HG03565 (cell line): ENCODE data around the gene LTF.
"Not testable (repeated sequence)": the region's sequence is repeated elsewhere in the genome, so short reads cannot be mapped to it uniquely, and the experiment has no call there.

Experiments
- ATAC-seq: cut with Tn5 transposase; IDR thresholded peaks from one replicate; pipeline ENCODE4 v1.9.1; 2021; ENCODE audit warnings: mild to moderate bottlenecking, moderate library complexity; ENCODE audit not compliant: unreplicated experiment

LTF gene

DNA sequence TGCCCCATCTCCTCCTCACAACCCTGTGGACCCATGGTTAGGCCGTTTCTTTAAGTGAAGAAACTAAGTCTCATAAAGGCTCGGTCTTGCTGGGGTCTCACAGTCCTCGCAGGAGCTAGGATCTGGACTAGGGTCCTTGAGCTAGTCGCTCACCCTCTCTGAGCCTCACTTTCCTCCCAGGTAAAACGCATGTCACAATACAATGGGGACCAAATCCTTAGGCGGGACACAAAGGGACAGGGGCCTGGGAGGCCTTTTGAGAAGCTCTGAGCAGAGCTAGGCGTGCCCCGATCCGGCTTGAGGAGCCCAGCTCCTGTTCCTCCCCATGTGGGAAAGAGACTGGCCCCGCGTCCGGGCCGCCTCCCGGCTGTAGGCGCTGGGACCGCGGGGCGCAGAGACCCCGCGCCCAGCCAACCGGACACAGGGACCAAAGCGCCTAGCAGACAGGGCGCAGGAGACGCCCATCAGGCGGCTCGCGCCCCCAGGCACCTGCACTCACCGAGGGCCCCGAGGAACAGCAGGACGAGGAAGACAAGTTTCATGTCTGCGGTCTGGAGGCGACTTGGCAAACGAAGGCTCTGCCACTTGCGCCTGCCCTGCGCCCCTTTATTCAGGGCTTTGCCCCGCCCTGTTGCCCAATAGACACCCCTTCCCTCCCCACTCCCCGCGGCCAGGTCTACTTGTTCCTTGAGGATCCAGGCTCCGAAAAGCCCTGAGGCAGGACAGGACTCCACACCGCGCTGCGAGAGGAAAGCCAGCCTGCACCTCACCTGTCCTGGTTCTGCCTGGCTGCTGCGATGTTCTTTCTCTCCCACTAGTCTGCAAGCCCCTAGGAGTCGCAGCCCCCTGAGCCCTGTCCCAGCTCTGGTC is at the start of gene LTF:
Gene LTF (minus strand): TSS at position 580 of the 870 bp plus-strand sequence. CDS start 38 bp downstream, at position 542.
- no peak for ATAC-seq

DNA sequence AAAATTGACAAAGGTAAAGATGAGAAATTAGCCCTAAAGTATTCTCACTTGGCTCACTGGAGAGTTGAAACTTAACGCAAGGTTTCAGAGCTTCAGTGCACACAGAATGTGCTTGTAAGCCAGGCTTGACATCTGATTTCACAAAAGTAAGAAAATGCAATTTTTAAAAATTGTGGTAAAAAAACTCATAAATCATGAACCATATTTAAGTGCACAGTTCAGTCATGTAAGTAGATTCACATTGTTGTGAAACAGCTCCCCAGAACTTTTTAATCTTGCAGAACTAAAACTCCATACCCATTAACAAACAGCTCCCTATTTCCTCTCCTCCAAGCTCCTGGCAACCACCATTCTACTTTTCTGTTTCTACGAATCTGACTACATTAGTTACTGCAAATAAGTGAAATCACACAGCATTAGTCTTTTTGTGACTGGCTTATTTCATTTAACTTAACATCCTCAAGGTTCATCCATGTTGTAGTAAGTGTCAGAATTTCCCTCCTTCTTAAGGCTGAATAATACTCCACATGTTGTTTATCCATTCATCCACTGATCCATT is 47.6 kb upstream of the LTF start:
- ATAC-seq = no peak

DNA sequence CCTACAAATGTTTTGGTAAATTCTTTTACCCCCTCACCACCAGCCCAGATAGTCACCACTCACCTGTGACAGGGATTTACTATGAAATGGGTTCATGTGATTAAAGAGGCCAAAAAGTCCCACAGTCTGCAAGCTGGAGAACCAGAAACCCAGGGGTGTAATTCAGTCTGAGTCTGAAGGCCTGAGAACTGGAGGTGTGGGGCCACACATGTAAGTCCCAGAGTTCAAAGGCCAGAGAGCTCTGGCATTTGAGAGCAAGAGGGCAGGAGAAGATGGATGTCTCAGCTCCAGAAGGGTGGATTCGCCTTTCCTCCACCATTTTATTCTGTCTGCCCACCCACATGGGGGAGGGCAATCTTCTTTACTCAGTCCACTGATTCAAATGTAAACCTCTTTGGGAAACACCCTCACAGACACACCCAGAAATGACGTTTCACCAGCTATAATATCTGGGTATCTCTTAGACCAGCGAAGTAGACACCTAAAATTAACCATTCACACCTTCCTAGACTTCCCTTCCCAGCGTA is 45.0 kb upstream of the LTF start:
- no peak for ATAC-seq

DNA sequence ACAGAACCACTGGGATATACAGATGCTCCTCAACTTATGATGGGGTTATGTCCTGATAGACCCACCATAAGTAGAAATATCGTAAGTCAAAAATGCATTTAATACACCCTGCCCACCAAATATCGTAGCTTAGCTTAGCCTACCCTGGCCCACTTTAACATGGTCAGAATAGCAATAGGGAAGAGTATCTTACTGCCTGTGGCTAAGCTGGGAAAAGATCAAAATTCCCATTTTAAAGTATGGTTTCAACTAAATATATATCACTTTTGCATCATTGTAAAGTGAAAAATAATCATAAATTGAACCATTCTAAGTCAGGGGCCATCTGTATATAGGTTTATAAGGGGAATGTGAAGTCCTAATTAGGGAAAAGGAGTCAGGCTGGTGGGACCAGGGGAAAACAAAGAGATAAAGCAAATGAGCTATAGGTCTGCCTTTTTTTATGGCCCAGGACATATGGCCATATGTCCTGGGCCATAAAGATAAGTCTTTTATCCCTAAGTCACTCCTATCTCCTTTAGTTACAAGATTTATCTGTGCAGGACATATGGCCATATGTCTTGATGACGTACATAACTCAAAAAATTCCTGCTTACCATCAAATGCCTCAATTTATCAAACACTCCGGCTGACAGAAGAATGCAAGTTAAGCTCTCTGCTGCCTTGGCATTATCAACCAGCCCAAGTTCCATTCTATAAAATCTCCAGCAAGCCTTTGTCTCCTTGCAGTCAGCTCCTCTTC is 44.3 kb upstream of the LTF start:
- no peak for ATAC-seq

DNA sequence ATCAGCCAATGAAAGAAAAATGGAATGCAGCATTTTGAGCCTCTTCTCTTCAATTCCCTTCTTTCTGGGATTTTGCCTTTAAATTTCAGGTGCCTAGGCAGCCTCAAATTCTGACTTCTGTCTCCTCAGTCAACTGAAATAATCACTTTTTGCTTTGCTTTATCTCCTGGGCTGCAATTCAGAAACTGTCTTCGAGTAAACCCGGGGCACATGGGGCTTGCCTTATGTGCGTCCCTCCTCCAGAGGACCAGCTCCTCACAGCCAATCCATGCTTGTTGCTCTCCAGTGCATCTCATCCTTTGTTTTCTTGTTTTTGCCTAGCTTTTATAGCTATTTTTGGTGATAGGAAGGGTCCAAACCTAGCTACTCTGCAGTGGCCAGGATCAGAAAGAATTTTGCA is 41.8 kb upstream of the LTF start:
- ATAC-seq = no peak

DNA sequence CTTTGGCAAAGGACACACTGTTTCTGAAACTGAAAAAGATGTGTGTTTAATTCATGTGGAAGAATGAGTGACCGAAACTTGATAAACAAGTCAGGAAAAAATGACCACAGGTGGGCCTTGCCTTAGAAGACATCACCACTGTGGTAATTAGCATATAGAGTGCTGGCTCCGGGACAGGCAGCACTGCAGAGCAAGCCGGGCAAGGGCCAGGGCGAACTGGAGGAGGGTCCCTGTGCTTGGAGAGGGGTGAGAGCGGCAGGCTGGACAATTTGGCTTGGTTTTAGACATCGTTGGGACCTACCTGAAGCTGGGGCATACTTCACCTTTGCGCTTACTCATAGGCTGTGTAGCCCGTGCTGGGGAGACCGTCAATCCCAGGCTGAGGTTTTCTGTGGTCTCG is 41.2 kb upstream of the LTF start:
- ATAC-seq = no peak

DNA sequence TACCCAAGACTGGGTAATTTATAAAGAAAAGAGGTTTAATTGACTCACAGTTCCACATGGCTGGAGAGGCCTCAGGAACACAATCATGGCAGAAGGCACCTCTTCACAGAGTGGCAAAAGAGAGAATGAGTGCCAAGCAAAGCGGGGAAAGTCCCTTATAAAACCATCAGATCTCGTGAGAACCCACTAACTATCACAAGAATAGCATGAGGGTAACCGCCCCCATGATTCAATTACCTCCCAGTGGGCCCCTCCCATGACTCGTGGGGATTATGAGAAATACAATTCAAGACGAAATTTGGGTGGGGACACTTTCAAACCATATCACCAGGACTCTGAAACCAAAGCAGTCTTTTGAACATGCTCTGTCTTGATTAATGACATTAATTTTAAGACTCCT is 40.1 kb upstream of the LTF start:
- ATAC-seq = no peak

DNA sequence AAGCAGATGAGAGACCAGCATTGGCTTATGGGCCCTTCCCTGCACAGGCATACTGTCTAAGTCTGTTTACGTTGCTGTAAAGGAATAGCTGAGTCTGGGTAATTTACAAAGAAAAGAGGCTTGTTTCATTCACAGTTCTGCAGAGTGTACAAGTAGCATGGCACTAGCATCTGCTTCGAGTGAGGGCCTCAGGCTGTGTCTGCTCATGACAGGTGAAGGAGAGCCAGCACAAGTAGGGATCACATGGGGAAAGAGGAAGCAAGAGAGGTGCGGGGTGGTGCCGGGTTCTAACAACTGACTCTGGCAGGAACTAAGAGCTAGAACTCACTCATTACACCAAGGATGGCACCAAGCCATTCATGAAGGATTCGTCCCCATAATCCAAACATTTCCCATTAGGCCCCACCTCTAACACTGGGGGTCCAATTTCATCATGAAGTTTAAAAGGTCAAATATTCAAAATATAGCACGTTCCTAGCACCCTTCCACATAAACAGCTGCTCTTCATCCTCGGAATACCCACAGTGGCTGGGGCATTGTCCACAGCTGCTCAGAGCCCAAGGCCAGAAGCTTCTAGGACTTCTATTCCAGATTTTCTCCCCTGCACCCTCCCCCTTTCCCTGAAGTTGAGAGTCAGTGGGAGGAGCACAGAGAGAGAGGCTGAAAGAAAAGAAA is 38.6 kb upstream of the LTF start:
- ATAC-seq = no peak

DNA sequence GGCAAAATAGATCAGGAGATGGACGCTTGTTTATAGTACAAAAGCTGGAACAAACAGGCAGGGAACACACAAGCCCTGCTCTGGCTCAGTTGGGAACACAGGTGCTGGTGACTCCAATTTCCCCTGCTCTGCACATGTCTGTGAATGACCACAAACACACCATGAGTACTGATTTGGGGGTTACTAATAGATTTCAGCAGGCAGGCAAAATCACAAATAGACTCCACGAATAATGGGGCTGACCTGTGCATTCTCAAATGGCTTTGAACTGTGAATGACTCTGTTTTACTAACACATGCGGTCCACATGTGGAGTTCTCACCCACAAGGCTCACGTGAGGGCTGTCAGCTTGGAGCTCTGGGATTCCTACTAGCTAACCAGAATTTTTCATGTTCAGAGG is 37.0 kb upstream of the LTF start:
- no peak for ATAC-seq

DNA sequence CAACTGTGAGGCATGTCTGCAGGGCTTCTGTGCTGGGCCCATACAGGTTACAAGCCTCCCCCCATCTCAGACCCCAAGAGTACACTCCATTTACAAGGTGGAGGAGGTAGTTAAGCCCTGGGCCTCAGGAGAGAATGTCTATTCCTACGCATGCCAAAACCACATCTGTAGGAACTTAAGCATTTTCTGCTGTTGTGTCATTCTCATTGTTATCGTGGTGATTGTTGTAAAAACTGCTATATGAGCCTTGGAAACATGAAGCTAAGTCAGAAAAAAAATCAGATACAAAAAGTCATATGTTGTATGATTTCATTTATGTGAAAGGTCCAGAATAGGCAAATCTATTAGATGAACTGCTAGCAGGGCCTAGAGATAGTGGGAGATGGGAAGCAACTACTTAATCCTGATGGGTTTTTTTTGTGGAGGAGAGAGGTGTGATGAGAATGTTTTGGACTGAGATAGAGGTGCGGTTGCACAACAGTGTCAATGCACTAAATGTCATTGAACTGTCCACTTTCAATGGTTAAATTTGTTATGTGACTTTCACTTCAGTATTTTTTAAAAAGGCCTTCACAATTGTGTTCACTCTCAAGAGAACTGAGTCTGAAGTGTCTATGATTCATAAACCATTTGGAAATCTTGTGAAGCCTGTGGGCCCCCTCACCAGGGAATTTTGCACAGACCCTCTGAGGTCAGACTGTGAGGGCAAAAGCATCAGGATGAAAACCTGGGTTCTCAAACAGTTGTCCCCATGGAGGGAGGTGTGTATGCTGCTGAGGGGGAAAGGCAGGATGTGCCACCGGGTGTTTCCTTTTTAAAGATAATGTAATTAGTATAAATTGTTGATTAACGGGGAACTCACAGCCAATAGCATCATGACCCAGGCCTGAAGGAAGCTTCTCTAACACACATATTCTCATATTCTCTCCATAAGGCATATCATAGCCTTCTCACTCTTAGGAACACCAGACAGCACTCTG is 36.2 kb upstream of the LTF start:
- no peak for ATAC-seq

DNA sequence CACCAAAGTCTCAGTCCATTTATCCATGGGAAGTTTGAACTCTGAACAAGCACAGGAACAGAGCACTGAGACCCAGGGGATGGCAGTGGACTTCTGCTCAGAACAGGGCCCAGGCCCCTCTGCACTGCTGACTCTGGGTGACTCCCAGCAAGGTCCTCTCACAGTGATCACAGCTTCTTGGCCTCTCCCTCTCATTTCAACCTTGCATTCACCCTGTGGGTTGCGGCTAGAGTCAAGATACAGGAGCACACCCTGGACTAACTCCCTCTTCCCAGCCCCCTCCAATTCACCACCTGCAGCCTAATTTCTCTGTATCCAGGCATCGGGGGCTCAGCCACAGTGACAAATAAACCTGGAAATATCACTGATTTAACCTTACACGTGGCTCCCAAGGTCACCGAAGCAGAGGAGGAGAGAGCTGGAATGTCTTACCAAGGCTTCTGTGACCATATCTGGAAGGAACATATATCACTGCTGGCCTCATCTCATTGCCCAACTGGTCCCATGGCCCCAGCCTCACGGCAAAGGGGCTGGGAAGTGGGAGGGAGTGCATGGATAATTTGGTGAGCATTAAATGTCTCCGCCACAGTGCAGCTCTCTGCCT is 34.3 kb upstream of the LTF start:
- no peak for ATAC-seq

DNA sequence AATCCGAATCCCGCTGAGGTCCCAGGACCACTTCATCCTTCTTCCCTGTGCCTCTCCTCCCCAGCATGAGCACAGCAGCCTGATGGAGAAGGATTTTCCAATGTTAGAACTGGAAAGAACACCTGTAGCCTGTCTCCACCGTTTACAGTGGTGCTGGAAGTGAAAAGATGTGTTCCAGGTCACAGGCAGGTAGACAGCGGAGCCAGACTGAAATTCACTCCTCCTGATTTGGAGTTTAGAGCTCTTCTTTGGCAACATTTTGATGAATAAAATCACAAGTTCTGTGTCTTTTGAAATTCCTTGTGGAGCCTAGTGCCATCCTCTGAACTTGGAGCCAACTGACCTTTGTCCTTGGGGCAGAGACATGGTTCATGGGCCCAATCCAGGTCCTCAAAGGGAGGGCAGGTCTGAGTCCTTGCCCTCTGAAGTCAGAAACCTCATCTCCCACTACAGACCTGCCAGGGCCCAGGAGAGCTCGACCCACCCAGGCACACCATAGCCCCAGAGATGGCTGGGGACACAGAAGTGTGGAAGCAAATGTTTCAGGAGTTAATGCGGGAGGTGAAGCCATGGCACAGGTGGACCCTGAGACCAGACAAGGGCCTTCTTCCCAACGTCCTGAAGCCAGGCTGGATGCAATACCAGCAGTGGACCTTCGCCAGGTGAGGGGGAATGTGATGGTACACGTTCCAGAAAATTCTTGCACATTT is 33.0 kb upstream of the LTF start, which contains the start of gene RTP3:
Gene RTP3 (plus strand): TSS at position 421 of the 710 bp plus-strand sequence. CDS start 87 bp downstream, at position 508.
- no peak for ATAC-seq

DNA sequence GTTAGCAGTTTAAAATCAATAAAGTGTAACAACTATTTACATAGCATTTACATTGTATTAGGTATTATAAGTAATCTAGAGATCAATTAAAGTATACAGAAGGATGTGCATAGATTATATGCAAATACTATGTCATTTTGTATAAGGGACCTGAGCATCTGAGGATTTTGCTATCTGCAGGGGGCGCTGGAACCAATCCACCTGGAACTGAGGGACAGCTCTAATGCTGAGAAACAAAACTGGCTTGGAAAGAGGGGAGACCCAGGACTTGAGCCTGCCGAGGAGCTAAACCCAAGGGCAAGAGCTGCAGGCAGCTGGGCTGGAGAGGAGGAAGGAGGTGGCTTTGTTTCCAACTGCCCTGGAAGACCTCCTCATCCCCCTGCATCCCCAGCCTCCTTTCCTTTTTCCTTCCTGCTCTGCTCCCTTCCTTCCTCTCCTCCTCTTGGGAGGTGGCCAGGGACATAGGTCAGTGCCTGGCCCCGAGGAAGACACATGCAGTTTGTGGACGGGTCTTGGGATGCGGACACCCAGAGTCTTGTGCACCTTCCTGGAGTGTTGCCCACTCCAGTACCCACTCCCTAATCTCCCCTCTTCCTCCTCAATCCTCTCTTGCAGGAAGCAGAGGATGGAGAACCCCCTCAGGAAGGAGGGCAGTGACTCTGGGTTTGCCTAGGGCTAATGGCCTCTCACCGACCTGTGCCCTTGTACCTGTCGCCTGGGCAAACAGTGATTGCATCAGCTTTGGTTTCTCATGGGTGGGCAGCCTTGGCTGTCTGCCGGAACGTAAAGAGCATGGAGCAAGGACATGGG is 32.2 kb upstream of the LTF start:
- no peak for ATAC-seq

DNA sequence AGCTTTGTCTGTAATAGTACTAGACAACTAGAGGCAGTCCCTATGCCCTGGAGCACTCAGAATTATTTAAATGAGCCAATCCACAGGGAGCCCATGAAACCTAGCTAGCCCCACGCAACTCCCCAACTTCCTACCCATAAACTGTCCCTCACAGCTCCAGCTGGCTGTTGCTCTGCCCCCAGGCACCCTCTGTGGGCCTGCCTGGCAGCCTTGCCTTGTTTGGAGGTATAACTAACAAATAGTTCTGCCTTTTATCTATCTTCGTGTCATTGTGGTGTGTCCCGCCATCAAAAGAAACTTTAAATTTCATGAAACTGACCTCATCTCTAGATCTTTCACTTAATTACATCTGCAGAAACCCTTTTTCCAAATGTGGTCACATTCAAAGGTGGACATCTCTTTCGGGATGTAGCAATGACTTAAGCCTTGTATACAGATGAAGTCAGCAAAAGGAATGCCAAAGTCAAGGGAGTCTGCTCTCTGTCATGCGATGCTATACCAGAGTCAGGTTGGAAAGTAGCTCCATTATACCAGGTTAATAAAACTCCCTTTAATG is 31.3 kb upstream of the LTF start:
- no peak for ATAC-seq

DNA sequence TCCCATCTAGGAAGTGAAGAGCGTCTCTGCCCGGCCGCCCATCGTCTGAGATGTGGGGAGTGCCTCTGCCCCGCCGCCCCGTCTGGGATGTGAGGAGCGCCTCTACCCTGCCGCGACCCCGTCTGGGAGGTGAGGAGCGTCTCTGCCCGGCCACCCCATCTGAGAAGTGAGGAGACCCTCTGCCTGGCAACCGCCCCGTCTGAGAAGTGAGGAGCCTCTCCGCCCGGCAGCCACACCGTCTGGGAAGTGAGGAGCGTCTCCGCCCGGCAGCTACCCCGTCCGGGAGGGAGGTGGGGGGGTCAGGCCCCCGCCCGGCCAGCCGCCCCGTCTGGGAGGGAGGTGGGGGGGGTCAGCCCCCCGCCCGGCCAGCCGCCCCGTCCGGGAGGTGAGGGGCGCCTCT is 29.8 kb upstream of the LTF start:
- ATAC-seq = not testable (repeated sequence)

DNA sequence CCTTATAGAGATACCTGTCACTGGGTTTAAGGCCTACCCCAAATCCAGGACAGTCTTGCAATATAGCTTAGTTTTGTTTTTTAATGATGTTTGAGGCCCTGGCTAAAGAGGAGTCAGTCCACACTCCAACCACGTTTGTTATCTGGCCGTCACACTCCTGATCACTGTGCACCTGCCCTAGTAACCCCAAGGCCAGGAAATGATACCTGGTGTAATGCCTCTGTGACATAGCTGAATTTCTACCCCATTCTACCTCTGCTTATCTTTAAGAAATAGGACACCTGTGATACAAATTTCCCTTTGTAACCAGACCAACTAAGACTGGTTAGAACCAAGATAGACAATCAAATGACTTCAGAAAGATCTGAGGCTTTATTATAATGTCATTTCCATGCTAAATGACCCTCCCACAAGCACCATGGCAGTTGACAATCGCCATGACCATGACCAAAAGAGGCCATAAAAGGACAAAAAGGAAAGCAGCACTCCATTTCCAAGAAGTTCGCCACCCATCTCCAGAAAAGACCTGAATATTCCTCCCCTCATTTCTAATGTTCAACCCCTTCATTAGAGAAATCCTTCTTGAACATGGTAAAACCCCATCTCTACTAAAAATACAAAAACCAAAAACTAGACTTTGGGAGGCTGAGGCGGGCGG is 28.3 kb upstream of the LTF start:
- no peak for ATAC-seq
